GM18502 (cell line): ENCODE measurements around the gene TBC1D1.

Experiments used
- ATAC-seq: cut with Tn5 transposase; IDR thresholded peaks from one replicate; pipeline ENCODE4 v1.9.1; 2021; ENCODE audit warnings: mild to moderate bottlenecking; ENCODE audit not compliant: unreplicated experiment, poor library complexity

Gene TBC1D1

DNA sequence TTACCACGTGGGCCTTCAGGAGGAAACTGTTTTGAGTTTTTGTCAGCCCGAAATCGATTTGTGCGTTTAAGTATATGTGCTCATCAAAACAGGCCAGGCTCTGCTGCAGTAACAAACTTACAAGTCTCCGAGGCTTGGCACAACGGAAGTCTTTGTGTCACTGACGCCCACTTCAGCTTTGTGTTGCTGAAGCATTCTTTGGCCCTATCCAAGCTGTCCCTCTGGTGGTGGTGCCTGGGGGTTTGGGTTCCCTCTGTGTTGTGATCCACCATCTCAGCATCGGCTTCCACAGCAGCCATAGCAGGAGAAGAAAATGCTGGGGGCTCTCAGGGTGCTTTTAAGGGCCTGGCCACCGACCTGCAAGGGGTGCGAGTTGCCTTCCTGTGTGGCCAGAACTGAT is 245.7 kb downstream of the TBC1D1 start:
- no peak for ATAC-seq

DNA sequence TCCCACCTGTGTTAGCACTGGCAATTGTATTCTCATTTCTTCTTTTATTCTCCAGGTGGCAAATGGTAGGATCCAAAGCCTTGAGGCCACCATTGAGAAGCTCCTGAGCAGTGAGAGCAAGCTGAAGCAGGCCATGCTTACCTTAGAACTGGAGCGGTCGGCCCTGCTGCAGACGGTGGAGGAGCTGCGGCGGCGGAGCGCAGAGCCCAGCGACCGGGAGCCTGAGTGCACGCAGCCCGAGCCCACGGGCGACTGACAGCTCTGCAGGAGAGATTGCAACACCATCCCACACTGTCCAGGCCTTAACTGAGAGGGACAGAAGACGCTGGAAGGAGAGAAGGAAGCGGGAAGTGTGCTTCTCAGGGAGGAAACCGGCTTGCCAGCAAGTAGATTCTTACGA is 246.2 kb downstream of the TBC1D1 start:
- no peak for ATAC-seq

DNA sequence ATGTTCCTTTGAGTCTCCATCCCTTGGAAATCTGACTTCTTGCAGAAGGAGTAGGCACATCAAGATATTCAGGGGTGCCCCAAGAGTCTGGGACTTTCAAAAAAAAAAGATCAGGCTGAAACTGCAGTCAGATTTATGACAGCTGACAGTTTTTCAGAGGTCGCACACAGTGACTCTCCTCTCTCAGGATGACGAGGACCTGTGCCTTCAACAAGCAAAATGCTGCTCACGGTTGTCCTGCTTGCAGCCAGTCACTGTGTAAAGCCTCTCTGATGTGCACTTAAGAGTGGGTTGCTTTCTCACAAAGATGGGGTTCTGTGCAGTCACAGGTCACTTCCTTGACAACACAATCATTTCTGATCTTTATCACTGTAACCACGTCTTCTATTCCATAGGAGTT is 247.5 kb downstream of the TBC1D1 start:
- no peak for ATAC-seq

DNA sequence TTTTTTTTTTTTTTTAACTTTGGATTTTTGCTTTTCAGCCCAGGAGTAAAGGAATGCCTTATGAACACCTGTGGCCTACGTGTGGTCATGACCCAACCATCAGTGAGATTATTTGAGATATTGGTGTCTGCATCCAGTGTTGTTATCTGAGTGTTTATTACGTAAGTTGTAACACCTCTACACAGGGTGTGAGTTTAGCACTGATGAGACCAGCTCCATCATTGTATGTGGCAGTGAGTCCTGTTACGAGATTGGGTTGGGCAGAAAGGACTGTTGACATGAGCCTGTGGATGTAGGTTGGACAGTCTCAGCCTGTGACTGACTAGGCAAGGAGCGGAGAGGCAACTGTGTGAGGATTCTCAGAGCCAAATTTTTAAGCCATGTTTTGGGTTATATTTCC is 248.3 kb downstream of the TBC1D1 start:
- ATAC-seq, result no peak

DNA sequence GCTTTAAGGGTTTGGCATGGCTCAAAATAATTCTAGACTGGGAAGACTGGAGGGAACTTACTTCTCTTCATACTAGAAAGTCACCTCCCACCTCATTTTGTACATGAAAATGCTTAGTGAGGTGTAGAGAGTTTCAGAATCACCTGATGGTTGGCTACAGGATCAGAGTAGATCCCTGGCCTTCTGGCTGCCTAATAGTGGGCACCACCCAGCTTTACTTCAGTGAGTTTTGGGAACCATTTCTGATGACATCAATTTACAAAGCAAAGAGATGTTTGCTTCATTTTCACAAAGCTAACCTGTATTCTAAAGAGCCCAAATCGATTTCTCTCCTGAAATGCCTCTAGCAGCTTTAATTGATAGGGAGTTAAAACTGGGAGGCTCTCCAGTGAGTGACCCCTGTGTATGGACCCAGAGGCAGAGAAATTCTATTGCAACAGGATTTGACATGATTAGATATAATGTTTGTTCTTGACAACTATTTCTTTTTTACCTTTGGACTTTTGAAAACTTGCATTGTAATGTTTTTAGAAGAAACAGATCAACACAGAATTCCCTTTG is 249.8 kb downstream of the TBC1D1 start:
- ATAC-seq, result no peak

DNA sequence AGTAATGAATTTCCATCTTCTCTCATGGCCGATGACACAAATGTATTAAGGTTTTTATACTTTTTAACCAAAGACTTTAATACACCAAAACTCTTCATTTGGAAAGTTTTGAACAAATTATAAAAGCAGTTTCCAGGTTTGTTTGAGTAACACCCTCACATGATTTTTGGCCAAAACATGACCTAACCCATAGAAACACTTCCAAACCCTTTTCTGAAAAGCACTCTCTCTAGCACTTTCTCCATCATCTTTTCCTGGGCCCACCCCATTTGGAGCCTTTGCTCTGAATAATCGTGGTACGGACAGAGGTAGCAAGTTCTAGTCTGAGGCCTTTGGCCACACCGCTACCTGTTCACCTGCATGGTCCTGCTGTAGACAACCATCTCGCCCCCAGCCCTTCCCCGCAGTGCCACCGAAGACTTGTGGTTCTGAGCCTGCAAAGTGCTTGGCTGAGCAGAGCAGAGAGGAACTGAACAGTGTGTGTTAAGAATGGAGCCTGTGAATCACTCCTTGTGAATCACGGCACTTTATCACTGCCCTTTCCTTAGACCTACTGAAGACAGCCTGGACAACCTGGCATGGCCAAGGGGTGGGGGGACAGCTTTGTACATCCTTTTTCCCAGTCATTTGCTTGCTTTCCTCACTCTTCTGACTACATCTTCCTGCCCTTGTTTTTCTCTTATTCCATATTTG is 251.1 kb downstream of the TBC1D1 start:
- no peak for ATAC-seq

DNA sequence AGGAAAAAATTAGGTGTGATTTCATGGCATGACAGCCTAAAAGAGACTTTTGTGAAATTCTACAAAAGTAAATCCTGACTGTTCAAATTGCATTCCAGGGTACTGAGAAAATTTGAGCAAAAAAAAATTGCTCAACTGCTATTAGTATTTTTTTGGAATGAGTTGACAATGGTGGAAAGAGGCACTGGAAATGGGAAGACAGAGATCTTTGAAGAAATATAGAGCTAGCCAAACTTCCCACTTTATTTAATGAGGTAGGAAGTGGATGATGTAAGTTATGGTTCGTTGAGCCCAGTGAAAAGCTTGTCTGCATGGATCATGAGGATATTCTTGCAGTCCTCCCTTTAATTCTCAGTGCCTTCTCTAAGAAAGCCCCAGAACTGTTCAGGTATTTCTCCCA is 253.1 kb downstream of the TBC1D1 start:
- no peak for ATAC-seq

DNA sequence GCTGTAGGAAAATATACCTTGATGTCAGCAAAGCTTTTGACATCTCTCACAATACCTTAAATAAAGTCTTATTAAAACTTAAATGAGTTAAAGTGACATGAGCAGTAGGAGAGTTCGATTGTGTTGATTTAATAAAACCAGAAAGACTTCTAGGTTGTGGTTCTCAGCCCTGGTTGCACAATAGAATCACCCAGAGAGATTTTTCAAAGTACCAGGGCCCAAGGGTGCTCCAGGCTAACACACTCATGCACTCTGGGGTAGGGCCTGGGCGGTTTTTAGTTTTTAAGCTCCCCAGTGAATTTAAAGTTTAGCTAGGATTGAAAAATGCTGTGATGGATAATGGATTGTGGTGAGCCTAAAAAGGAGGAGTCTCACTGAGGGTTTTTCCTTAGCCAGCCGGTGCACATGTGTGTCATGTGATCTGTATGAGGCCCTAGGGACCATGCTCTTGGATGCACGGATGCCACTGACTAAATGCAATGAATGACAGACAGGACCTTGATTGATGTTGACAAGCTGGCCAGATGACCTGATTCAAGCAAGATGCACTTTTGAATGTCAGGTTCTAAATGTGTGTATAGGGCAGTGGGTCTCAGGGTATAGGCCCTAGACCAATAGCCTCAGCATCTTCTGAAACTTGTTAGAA is 254.3 kb downstream of the TBC1D1 start:
- no peak for ATAC-seq

DNA sequence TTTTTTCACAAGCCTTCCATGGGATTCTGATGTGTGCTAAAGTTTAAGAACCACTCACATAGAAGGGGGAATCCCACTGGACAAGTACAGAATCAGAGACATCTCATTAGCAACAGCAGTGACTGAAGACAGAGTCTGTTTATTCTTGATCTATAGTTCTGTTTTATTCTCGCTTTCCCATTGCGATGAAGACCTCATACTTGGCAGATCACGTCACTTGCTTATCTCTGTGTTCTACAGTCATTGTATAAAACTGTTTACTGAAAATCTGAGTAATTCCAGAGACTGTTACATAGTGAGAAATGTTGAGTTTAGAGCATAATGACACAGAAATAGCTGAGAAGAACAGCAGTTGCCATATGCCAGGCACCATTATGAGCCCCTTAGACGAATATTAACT is 254.9 kb downstream of the TBC1D1 start:
- no peak for ATAC-seq

DNA sequence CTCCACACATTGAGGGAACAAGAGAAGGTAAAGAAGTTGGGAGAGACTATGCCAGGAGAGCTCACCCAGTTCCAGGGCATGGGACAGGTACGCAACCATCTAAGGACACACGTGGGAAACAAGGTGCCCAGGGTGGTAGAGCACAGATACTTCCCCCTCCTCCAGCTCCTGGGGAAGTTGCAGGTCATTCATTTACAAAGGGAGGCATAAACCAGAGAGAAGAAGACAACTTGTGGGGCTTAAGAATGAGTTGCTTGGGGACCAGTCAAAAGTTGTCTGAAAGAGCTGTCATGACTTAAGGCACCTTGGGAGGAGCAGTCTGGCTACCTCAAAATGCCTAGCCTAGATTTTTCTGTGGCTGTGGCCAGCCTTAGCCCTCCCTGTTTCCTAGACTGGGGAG is 255.5 kb downstream of the TBC1D1 start:
- no peak for ATAC-seq

DNA sequence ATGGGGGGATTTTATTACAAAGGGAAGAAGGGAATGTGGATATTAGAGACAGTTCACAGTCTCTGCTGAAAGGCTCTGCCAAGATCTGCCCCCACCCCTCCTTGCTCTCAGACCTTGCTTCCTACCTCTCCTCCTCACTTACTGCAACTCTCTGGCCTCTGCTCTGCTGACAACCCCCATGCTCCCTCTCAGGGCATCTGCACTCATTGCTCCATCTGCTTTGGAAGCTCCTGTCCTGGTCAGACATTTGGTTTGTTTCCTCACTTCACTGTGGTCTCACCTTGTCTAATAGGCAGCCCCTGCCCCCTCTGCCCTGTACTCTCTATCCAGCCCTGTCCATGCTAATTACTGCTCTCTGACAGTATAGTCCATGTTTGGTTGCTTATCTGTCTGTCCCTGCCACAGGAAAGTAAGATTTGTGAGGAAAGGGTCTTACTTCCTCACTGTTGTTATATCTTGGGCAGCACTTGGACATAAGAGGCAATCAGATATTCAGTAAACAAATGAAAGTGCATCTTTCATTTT is 258.6 kb downstream of the TBC1D1 start:
- ATAC-seq, result no peak

DNA sequence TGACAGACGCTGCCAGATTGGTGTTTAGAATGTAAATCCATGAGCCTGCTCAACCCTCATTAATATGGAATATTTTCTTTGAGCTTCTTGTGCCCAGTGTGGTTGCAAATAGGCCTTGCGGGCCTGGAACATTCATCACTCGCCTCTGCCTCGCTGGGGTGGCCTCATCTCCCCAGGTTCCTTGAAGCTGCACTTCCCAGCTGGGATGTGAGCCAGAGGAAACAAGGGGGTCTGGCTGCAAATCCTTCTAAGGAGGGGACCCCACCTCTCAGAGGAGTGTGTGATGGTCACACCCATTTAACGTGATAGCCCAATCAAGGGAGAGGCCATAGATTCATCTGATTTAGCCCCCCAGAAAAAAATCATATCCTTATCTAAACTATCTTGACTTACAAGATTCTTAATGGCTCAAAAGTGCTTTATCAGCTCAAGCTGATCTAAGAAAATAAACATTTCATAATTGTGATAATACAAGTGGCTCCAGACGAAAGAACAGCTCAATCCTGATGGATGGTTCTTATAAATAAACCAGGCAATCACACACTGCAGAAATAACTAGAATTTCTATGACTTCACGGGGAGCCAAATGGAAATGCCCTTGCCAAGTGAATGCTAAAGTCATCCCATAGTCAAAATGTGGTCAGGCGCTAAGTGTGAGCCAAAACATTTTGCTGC is 259.2 kb downstream of the TBC1D1 start:
- no peak for ATAC-seq

DNA sequence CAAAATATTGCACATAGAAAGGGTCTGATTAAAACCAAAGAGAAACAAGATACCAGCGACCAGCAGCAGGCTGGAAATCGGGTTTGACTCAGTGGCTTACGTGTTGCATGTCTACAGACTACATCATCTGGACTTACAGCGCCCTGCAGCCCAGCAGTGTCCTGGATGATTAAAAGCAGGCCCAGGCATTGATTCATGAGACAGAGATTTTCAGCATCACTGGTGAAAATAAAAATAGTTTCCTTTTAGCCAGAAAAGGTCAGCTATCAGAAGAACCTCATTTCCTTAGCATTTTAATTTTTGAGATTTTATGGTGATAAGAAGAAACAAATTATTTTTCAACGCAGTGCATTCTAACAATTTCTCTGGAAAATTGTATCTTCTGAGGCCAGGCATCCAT is 259.9 kb downstream of the TBC1D1 start:
- ATAC-seq, result no peak

DNA sequence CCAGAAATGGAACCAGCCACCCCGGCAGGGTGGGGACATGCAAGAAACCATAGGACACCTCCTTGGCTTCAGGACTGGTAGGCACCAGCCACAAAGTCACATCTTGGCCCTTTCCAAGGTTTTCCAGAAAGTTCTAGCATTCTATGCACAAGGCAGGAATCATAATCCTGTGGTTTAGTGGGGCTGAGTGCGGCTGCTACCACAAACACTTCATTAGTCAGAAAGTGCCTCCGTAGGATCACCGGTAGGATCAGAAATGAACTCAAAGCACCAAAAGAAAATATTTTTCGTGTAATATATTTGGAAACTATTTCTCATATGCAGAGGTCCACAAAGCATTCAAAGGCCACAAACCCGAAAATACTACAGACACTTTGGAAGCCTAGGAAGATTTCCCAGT is 261.0 kb downstream of the TBC1D1 start:
- ATAC-seq, result no peak

DNA sequence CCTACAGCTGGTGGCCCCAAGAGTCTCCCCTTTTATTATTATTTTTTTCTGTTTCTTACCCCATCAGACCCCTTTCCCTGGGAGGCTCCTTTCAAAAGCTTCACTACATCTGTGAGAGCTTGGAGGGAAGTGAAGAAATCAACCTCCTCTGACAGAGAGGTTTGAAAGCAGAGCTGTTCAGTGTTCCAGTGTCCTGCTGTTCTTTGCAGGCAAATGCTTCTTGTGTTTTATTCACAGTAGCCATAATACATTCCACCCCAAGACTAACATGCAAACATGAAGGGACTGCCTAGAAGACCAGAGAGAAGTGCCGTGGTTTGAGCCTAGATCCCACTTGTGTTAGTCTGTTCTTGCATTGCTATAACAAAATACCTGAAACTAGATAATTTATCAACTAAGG is 261.4 kb downstream of the TBC1D1 start:
- no peak for ATAC-seq

DNA sequence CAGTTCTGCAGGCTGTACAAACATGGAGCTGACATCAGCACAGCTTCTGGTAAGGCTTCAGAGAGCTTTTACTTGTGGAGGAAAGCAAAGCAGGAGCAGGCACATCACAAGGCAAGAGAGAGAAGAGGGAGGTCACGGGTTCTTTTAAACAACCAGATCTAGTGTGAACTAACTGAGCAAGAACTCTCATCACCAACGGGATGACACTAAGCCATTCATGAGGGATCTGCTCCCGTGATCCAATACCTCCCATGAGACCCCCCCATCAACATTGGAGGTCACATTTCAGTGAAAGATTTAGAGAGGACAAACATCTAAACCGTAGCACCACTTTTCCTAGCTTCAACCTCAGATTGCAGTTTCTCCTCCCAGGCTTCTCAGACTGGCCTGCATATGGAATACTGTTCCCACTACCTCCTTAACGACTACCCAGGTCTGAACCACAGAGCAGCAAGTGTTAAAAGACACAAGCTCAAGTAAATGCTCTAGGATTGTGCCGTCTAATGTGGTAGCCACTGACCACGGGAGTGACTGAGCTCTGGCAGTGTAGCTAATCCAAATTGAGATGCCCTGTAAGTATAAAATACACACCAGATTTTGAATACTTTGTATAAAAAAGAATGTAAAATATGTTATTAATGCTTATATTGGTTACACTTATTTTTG is 262.0 kb downstream of the TBC1D1 start:
- ATAC-seq, result no peak

DNA sequence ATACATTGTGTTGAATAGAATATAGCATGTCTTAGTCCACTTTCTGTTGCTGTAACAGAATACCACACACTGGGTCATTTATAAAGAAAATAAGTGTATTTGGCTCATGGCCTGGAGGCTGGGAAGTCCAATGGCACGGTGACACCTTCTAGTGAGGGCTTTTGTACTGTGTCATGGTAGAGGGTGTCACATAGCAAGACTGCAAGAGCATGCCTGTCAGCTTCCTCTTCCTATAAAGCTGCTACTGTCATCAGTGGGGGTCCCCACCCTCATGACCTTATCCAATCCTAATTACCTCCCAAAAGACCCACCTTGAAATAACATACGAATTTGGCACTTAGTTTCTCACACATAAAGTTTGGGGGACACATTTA is 262.5 kb downstream of the TBC1D1 start:
- no peak for ATAC-seq

DNA sequence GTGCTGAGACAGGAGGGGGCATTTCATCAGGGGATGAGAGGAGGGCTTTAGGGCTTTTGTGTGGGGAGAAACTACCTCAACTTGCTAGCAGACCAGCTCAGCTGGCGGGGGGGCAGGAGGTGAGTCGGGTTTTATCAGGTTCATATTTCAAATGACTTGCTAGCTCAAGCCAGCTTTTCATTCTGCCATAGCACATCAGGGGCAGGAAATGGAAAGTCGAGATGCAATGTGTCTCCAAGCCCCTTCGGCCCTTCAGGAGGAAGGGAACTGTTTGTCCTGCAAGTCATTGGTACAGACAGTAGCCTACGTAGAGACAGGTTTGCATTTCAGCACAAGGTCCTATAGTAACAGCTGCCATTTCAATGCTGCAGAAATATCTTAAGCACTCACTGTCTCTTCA is 263.4 kb downstream of the TBC1D1 start:
- ATAC-seq, result no peak

DNA sequence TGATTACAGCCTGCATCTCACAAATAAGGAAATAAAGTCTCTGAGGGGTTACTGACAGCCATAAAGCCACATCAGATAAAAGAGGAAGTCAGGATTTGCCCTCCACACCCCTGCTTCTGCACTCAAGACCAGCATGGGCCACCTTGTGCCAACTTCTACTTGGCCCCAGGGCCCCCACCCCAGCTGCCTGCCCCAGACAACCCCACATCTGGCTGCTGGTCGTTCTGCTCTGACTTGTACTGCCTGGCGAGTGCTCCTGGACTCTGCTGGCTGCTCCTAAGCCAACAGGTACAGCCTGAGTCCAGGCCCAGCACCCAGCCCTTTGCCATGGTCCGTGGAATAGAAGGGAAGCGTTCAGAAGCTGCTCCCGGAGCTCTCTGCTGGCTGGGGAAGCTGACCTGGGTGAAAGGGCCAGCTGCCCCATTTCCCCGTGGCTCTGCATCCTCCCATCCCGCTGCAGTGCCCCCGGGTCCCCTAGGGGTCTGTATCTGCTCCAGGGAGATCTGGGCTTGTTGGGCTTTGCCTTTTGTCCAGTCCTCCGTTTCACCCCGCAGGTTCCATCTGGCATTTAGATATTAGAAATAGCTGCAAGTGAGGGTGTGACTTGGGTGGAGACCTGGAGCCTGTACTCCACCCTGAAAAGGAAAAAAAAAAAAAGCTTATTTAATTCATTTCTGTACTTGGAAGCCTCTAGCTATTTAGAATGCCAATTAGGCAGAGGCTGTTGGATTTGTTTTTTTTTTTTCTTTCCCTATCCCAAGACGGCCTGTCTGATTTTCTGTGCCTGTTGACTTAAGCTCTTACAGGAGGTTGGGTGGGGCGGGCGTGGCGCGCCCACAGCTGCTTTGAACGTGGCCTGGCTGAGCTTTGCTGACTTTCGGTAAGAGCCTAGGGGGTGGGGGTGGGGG is 264.1 kb downstream of the TBC1D1 start:
- no peak for ATAC-seq
